ENCODE results near the gene LHB. TPM values are rescaled to one million over a fixed set of nuclear protein-coding genes. Genes with fewer than 3 reads are reported as not detected.
"Not testable (repeated sequence)": the region's sequence is repeated elsewhere in the genome, so short reads cannot be mapped to it uniquely, and the experiment has no call there.

Gene LHB
- total RNA-seq, result 0.41 TPM in 1 of 2 replicates, not detected in the other

- Mint-ChIP-seq H3K4me3 (ENCODE audit: low read depth) (peak within 1 kb of the TSS; percentile 21), H3K36me3 (ENCODE audit: low read depth) (peaks cover 21% of the 10 kb centered on the region), H3K27ac (no peak within 1 kb of the TSS), H3K27me3 (ENCODE audit: low read depth) (peaks cover 10% of the 10 kb centered on the region), H3K4me1 (ENCODE audit: low read depth) (peaks cover 20% of the 10 kb centered on the region), H3K9me3 (no peaks in the 10 kb centered on the region)
- no peak for DNase-seq (ENCODE audit: low spot score)
- intact Hi-C loops (cut with micrococcal nuclease), result no loop called here
Observed at GRCh38 chr19:49017041-49017665, at the start of gene LHB. LHB (minus strand) TSS chr19:49017091; CDS start chr19:49017081, 10 bp downstream.

- Mint-ChIP-seq H3K4me1 (ENCODE audit: low read depth) (no peaks in the 10 kb centered on the region), H3K36me3 (ENCODE audit: low read depth) (no peaks in the 10 kb centered on the region), H3K27ac (no peak overlapping the region), H3K27me3 (ENCODE audit: low read depth) (peaks cover 62% of the 10 kb centered on the region), H3K9me3 (no peaks in the 10 kb centered on the region), H3K4me3 (ENCODE audit: low read depth) (no peak overlapping the region)
- intact Hi-C loops (cut with micrococcal nuclease), result no loop called here
- no peak for DNase-seq (ENCODE audit: low spot score)
Observed at GRCh38 chr19:49065905-49066512, 49.1 kb upstream of the LHB start.

- no peaks in the 10 kb centered on the region for H3K9me3 Mint-ChIP-seq
- no peak within 1 kb of the TSS for H3K4me3 Mint-ChIP-seq (ENCODE audit: low read depth)
- H3K27me3 Mint-ChIP-seq (ENCODE audit: low read depth), result peaks cover 63% of the 10 kb centered on the region
- H3K4me1 Mint-ChIP-seq (ENCODE audit: low read depth), result no peaks in the 10 kb centered on the region
- H3K36me3 Mint-ChIP-seq (ENCODE audit: low read depth), result no peaks in the 10 kb centered on the region
- DNase-seq (ENCODE audit: low spot score), result no peak
- intact Hi-C loops (cut with micrococcal nuclease), result no loop called here
- H3K27ac Mint-ChIP-seq, result no peak within 1 kb of the TSS
Observed at GRCh38 chr19:49064768-49065611, 48.1 kb upstream of the LHB start, which contains the start of gene NTF4. NTF4 (minus strand) TSS chr19:49064818; CDS start chr19:49061997, 2,821 bp downstream.

- Mint-ChIP-seq H3K27me3 (ENCODE audit: low read depth) (peaks cover 63% of the 10 kb centered on the region), H3K4me3 (ENCODE audit: low read depth) (no peak overlapping the region), H3K36me3 (ENCODE audit: low read depth) (no peaks in the 10 kb centered on the region), H3K4me1 (ENCODE audit: low read depth) (no peaks in the 10 kb centered on the region), H3K9me3 (no peaks in the 10 kb centered on the region), H3K27ac (no peak overlapping the region)
- intact Hi-C loops (cut with micrococcal nuclease), result no loop called here
- DNase-seq (ENCODE audit: low spot score), result no peak
Observed at GRCh38 chr19:49064029-49064629, 47.2 kb upstream of the LHB start.

GRCh38 chr19:49061445-49061844 lies 44.6 kb upstream of the LHB start:
- H3K4me3 Mint-ChIP-seq (ENCODE audit: low read depth), result no peak overlapping the region
- no peak for DNase-seq (ENCODE audit: low spot score)
- intact Hi-C loops (cut with micrococcal nuclease), result no loop called here

GRCh38 chr19:49061000-49061399 lies 44.1 kb upstream of the LHB start:
- H3K36me3 Mint-ChIP-seq (ENCODE audit: low read depth), result no peaks in the 10 kb centered on the region
- no peak overlapping the region for H3K4me3 Mint-ChIP-seq (ENCODE audit: low read depth)
- H3K9me3 Mint-ChIP-seq, result no peaks in the 10 kb centered on the region
- intact Hi-C loops (cut with micrococcal nuclease), result no loop called here
- peaks cover 9% of the 10 kb centered on the region for H3K4me1 Mint-ChIP-seq (ENCODE audit: low read depth)
- H3K27me3 Mint-ChIP-seq (ENCODE audit: low read depth), result peaks cover 63% of the 10 kb centered on the region
- DNase-seq (ENCODE audit: low spot score), result no peak
- no peak overlapping the region for H3K27ac Mint-ChIP-seq

More at GRCh38 chr19:49061445-49061844, 44.6 kb upstream of the LHB start:
- H3K27ac Mint-ChIP-seq, result no peak overlapping the region
- peaks cover 9% of the 10 kb centered on the region for H3K4me1 Mint-ChIP-seq (ENCODE audit: low read depth)
- no peaks in the 10 kb centered on the region for H3K9me3 Mint-ChIP-seq
- H3K27me3 Mint-ChIP-seq (ENCODE audit: low read depth), result peaks cover 65% of the 10 kb centered on the region
- no peaks in the 10 kb centered on the region for H3K36me3 Mint-ChIP-seq (ENCODE audit: low read depth)

GRCh38 chr19:49059053-49059452 lies 42.2 kb upstream of the LHB start:
- DNase-seq (ENCODE audit: low spot score), result no peak
- intact Hi-C loops (cut with micrococcal nuclease), result no loop called here
- Mint-ChIP-seq H3K9me3 (no peaks in the 10 kb centered on the region), H3K36me3 (ENCODE audit: low read depth) (no peaks in the 10 kb centered on the region), H3K4me1 (ENCODE audit: low read depth) (peaks cover 9% of the 10 kb centered on the region), H3K27me3 (ENCODE audit: low read depth) (peaks cover 51% of the 10 kb centered on the region), H3K27ac (no peak overlapping the region), H3K4me3 (ENCODE audit: low read depth) (no peak overlapping the region)

- Mint-ChIP-seq H3K4me3 (ENCODE audit: low read depth) (no peak overlapping the region), H3K27ac (no peak overlapping the region), H3K27me3 (ENCODE audit: low read depth) (peaks cover 47% of the 10 kb centered on the region), H3K36me3 (ENCODE audit: low read depth) (no peaks in the 10 kb centered on the region), H3K9me3 (no peaks in the 10 kb centered on the region), H3K4me1 (ENCODE audit: low read depth) (peaks cover 9% of the 10 kb centered on the region)
- DNase-seq (ENCODE audit: low spot score), result no peak
- intact Hi-C loops (cut with micrococcal nuclease), result no loop called here
Observed at GRCh38 chr19:49058562-49058961, 41.7 kb upstream of the LHB start.

GRCh38 chr19:49057636-49058234 lies 40.8 kb upstream of the LHB start, which contains the start of gene CGB7:
CGB7 (minus strand) TSS chr19:49057749; CDS start chr19:49055375, 2,374 bp downstream.
- no peaks in the 10 kb centered on the region for H3K9me3 Mint-ChIP-seq
- peak within 1 kb of the TSS; percentile 74 for H3K4me3 Mint-ChIP-seq (ENCODE audit: low read depth)
- DNase-seq (ENCODE audit: low spot score), result peak; percentile 19
- H3K27me3 Mint-ChIP-seq (ENCODE audit: low read depth), result peaks cover 43% of the 10 kb centered on the region
- H3K27ac Mint-ChIP-seq, result no peak within 1 kb of the TSS
- intact Hi-C loops (cut with micrococcal nuclease), result no loop called here
- no peaks in the 10 kb centered on the region for H3K36me3 Mint-ChIP-seq (ENCODE audit: low read depth)
- peaks cover 9% of the 10 kb centered on the region for H3K4me1 Mint-ChIP-seq (ENCODE audit: low read depth)

- intact Hi-C loops (cut with micrococcal nuclease); H3K36me3 Mint-ChIP-seq (ENCODE audit: low read depth); H3K4me1 Mint-ChIP-seq (ENCODE audit: low read depth); H3K27ac Mint-ChIP-seq; H3K9me3 Mint-ChIP-seq; DNase-seq (ENCODE audit: low spot score): not testable (repeated sequence)
- Mint-ChIP-seq H3K27me3 (ENCODE audit: low read depth) (peaks cover 43% of the 10 kb centered on the region), H3K4me3 (ENCODE audit: low read depth) (peak overlapping the region; percentile 74)
Observed at GRCh38 chr19:49056902-49057596, 40.2 kb upstream of the LHB start.

GRCh38 chr19:49056101-49056901 lies 39.4 kb upstream of the LHB start:
- no peaks in the 10 kb centered on the region for H3K36me3 Mint-ChIP-seq (ENCODE audit: low read depth)
- H3K27me3 Mint-ChIP-seq (ENCODE audit: low read depth), result peaks cover 43% of the 10 kb centered on the region
- peaks cover 9% of the 10 kb centered on the region for H3K4me1 Mint-ChIP-seq (ENCODE audit: low read depth)
- H3K27ac Mint-ChIP-seq, result no peak overlapping the region
- intact Hi-C loops (cut with micrococcal nuclease), result no loop called here
- DNase-seq (ENCODE audit: low spot score), result peak; percentile 45
- no peaks in the 10 kb centered on the region for H3K9me3 Mint-ChIP-seq
- H3K4me3 Mint-ChIP-seq (ENCODE audit: low read depth), result peak overlapping the region; percentile 74
